ENCODE measurements around the gene TMEM63B. TPM values are rescaled to one million over a fixed set of nuclear protein-coding genes. Genes with fewer than 3 reads are reported as not detected.
A peak's percentile ranks its signal among the peaks of the same experiment; 100 is the strongest.

Gene TMEM63B
- total RNA-seq, 2 donors from 2014 or later = 7.6 to 11.9 TPM

DNA sequence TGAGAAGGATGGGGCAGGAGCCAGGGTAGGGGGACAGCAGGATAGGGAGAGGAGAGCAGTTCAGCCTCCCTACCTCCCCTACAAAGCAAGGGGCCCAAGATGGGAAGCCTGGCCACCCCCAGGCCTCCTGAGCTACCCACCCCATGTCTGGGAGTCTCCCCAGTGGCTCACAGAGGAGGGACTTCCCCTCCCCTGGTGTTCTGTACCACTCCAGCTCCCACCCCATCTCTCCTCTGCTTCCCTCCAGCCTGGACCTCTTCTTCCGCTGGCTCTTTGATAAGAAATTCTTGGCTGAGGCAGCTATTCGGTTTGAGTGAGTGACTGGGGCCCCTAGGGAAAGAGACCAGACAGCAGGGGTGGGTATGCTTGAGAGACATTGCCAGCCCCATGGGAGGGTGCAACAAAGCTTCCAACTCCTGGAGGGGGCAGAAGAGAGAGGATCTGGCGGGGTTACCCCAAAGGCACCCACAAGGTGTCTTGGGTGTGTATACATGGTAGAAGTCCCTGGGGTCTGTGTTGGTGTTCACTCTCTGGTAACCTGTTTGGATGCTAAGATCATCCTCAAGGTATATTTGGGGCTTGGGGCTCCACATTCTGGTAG, 23.1 kb downstream of the TMEM63B start:
- DNase-seq (no peak), ATAC-seq (no peak)
- TF ChIP-seq, protein P1, sequence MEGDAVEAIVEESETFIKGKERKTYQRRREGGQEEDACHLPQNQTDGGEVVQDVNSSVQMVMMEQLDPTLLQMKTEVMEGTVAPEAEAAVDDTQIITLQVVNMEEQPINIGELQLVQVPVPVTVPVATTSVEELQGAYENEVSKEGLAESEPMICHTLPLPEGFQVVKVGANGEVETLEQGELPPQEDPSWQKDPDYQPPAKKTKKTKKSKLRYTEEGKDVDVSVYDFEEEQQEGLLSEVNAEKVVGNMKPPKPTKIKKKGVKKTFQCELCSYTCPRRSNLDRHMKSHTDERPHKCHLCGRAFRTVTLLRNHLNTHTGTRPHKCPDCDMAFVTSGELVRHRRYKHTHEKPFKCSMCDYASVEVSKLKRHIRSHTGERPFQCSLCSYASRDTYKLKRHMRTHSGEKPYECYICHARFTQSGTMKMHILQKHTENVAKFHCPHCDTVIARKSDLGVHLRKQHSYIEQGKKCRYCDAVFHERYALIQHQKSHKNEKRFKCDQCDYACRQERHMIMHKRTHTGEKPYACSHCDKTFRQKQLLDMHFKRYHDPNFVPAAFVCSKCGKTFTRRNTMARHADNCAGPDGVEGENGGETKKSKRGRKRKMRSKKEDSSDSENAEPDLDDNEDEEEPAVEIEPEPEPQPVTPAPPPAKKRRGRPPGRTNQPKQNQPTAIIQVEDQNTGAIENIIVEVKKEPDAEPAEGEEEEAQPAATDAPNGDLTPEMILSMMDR (IDR thresholded peaks at IDR 0.05) = no peak
- TF ChIP-seq POLR2A (IDR thresholded peaks at IDR 0.05) = no peak
- 60 to 64% methylated on average over 3 of the region's 3 CpGs for WGBS, 2 donors
- Histone ChIP-seq H3K4me1 (peaks cover 14% of the 10 kb centered on the region), H3K27ac (no peak overlapping the region), H3K9me3 (no peaks in the 10 kb centered on the region), H3K4me3 (no peak overlapping the region), H3K36me3 (replicated peaks in 1 of 2; ENCODE audit: insufficient read depth in 1 of 2, low read depth in 2 of 2) (peaks cover 0 to 4% of the 10 kb centered on the region in 2 donors), H3K27me3 (no peaks in the 10 kb centered on the region)
- intact Hi-C loops (cut with DNase I) = loop anchor here (5.0 kb wide), 1 partner anchor 48 kb away; no protein-coding TSS in a partner anchor

DNA sequence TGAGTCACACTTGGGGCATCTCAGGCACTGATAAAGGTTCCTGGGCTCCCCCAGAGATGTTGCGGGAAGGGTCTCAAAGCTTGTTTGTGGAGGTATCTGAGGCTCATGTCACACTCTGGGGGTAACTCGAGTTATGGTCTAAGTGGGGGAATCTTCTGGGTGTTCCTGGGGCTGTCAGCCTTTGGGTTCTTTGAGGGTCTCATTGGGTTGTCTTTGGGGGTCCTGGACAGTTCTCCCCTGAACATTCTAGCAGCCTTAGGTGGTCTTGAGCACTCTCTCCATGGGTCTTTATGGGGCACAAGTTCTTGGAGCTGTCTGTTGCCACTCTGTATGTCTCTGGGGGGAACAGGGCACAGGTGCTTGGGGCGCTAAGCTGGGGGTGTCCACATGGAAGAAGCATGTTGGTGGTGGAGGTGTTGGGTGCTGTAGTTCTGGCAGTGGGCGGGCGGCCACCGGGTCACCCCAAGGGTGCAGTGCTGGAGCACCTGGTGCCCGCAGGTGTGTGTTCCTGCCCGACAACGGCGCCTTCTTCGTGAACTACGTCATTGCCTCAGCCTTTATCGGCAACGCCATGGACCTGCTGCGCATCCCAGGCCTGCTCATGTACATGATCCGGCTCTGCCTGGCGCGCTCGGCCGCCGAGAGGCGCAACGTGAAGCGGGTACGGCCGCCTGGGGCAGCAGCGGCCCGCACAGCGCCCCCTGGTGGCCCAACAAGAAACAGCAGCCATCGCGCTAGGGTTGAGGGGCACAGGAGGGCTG, 24.2 kb downstream of the TMEM63B start:
- Histone ChIP-seq H3K4me3 (no peak overlapping the region), H3K36me3 (replicated peaks in 1 of 2; ENCODE audit: insufficient read depth in 1 of 2, low read depth in 2 of 2) (peaks cover 0 to 4% of the 10 kb centered on the region in 2 donors), H3K27ac (no peak overlapping the region), H3K9me3 (no peaks in the 10 kb centered on the region), H3K27me3 (no peaks in the 10 kb centered on the region), H3K4me1 (peaks cover 25% of the 10 kb centered on the region)
- DNase-seq = peak; percentile 78 to 84 (median 80)
- 14 to 46% methylated on average over 3 to 31 of the region's 31 CpGs for WGBS, 2 donors
- peak; percentile 68 for ATAC-seq
- TF ChIP-seq, protein P1 (IDR thresholded peaks at IDR 0.05) = peak; percentile 97 to 99 (median 99)
- TF ChIP-seq POLR2A (IDR thresholded peaks at IDR 0.05) = no peak
- intact Hi-C loops (cut with DNase I) = loop anchor here (5.0 kb wide), 1 partner anchor 49 kb away; no protein-coding TSS in a partner anchor

DNA sequence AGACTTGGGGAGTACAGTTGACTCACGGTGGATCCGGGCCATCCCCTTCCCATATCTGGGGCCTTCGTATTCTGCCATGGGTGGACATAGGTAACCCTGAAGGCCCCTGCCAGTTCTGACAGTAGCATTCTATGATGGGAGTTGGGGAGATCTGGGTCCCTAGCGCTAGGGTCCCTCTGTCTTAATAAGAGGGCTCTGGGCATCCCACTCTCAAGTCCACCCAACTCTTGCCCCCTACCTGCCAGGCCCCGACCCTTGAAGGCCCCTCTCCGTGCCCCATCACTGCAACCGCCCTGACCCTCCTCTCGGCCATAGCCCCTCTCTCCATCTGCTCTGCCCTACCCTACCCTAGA, 24.7 kb downstream of the TMEM63B start:
- H3K4me1 ChIP-seq = peaks cover 31% of the 10 kb centered on the region
- H3K27me3 ChIP-seq = no peaks in the 10 kb centered on the region
- peaks cover 0 to 4% of the 10 kb centered on the region in 2 donors for H3K36me3 ChIP-seq (replicated peaks in 1 of 2; ENCODE audit: insufficient read depth in 1 of 2, low read depth in 2 of 2)
- no peak overlapping the region for H3K27ac ChIP-seq
- intact Hi-C loops (cut with DNase I) = loop anchor here (5.0 kb wide), 1 partner anchor 50 kb away; no protein-coding TSS in a partner anchor
- no peak for ATAC-seq
- H3K9me3 ChIP-seq = no peaks in the 10 kb centered on the region
- no peak overlapping the region for H3K4me3 ChIP-seq
- DNase-seq = no peak
- no peak for TF ChIP-seq POLR2A (IDR thresholded peaks at IDR 0.05)
- TF ChIP-seq, protein P1 (IDR thresholded peaks at IDR 0.05) = no peak
- 50 to 74% methylated on average over 5 to 8 of the region's 8 CpGs for WGBS, 2 donors

DNA sequence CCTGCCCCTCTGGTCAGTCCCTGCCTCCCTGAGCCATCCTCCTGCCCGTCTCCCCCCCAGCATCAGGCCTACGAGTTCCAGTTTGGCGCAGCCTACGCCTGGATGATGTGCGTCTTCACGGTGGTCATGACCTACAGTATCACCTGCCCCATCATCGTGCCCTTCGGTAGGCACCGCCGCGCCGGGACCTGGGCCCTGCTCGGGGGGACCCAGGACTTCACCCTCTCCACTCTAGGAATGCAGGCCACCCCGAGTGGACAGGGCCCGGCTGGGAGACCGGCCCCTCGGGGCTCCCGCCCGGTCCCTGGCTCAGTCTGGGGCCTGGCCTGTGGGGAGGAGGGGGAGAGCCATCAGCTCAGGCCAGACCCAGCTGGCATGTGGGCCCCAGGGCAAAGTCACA, 25.2 kb downstream of the TMEM63B start:
- DNase-seq (no peak), ATAC-seq (no peak)

More for the DNA sequence above, 25.2 kb downstream of the TMEM63B start:
- intact Hi-C loops (cut with DNase I) = loop anchor here (5.0 kb wide), 1 partner anchor 50 kb away; no protein-coding TSS in a partner anchor
- H3K4me3 ChIP-seq = no peak overlapping the region
- peaks cover 35% of the 10 kb centered on the region for H3K4me1 ChIP-seq
- no peaks in the 10 kb centered on the region for H3K9me3 ChIP-seq
- peaks cover 0 to 4% of the 10 kb centered on the region in 2 donors for H3K36me3 ChIP-seq (replicated peaks in 1 of 2; ENCODE audit: insufficient read depth in 1 of 2, low read depth in 2 of 2)
- H3K27ac ChIP-seq = no peak overlapping the region
- no peaks in the 10 kb centered on the region for H3K27me3 ChIP-seq
- WGBS, 2 donors = 85 to 92% methylated on average over 13 to 19 of the region's 19 CpGs
- no peak for TF ChIP-seq POLR2A (IDR thresholded peaks at IDR 0.05)
- TF ChIP-seq, protein P1 (IDR thresholded peaks at IDR 0.05) = no peak
